Left forelimb (tissue), 1 donor: ENCODE results near the gene NXN.
"Not testable (repeated sequence)": the region's sequence is repeated elsewhere in the genome, so short reads cannot be mapped to it uniquely, and the experiment has no call there.

Experiments used
- DNase-seq: peaks from one replicate; pipeline ENCODE4 v3.0.0-alpha.2; 2018; ENCODE audit warnings: low spot score

The NXN gene

GRCh38 chr17:760371-760770, 219.2 kb downstream of the NXN start:
- no peak for DNase-seq

- no peak for DNase-seq
Measured at GRCh38 chr17:759964-760363, 219.6 kb downstream of the NXN start.

- DNase-seq, result not testable (repeated sequence)
Measured at GRCh38 chr17:756010-756567, 223.5 kb downstream of the NXN start.

GRCh38 chr17:755319-755961, 224.1 kb downstream of the NXN start:
- not testable (repeated sequence) for DNase-seq

GRCh38 chr17:753418-753817, 226.2 kb downstream of the NXN start:
- DNase-seq, result no peak

- DNase-seq, result peak; percentile 80
Measured at GRCh38 chr17:752620-753219, 226.9 kb downstream of the NXN start.

GRCh38 chr17:752002-752619, 227.5 kb downstream of the NXN start, which contains the start of gene GEMIN4:
GEMIN4 (minus strand) TSS chr17:752264; CDS start chr17:752142, 122 bp downstream.
- peak; percentile 98 for DNase-seq

- no peak for DNase-seq
Measured at GRCh38 chr17:751269-752001, 228.1 kb downstream of the NXN start.

GRCh38 chr17:750431-751037, 229.0 kb downstream of the NXN start:
- DNase-seq, result no peak

GRCh38 chr17:749359-749758, 230.2 kb downstream of the NXN start:
- DNase-seq, result not testable (repeated sequence)
